GM18505 (cell line): ENCODE measurements around the gene PCK1.

ENCODE experiments used
- ATAC-seq: cut with Tn5 transposase; IDR thresholded peaks from one replicate; pipeline ENCODE4 v1.9.1; 2021; ENCODE audit not compliant: unreplicated experiment
- POLR2A ChIP-seq: IDR thresholded peaks from 4 replicates; pipeline ENCODE4 v1.6.1; 2011; ENCODE audit warnings: borderline replicate concordance; ENCODE audit not compliant: insufficient read depth, insufficient read length; ENCODE audit errors: extremely low read depth

The PCK1 gene

GRCh38 chr20:57559658-57560553, 1.0 kb upstream of the PCK1 start:
- no peak for ATAC-seq
- no peak for TF ChIP-seq POLR2A

- TF ChIP-seq POLR2A = no peak
- ATAC-seq = no peak
Observed at GRCh38 chr20:57561356-57562279, 708 bp downstream of the PCK1 start.

GRCh38 chr20:57562541-57563465, 1.9 kb downstream of the PCK1 start:
- ATAC-seq = no peak
- TF ChIP-seq POLR2A = no peak

- no peak for ATAC-seq
Observed at GRCh38 chr20:57563522-57563921, 2.6 kb downstream of the PCK1 start.

GRCh38 chr20:57564180-57564802, 3.4 kb downstream of the PCK1 start:
- TF ChIP-seq POLR2A = no peak
- ATAC-seq = no peak

More at GRCh38 chr20:57563522-57563921, 2.6 kb downstream of the PCK1 start:
- no peak for TF ChIP-seq POLR2A

- ATAC-seq = no peak
- TF ChIP-seq POLR2A = no peak
Observed at GRCh38 chr20:57564951-57565642, 4.2 kb downstream of the PCK1 start.

- TF ChIP-seq POLR2A = no peak
- ATAC-seq = no peak
Observed at GRCh38 chr20:57566399-57566798, 5.5 kb downstream of the PCK1 start.

- no peak for ATAC-seq
- no peak for TF ChIP-seq POLR2A
Observed at GRCh38 chr20:57566803-57567459, 6.0 kb downstream of the PCK1 start.

- TF ChIP-seq POLR2A = no peak
- no peak for ATAC-seq
Observed at GRCh38 chr20:57567471-57568079, 6.7 kb downstream of the PCK1 start.

GRCh38 chr20:57568088-57568896, 7.4 kb downstream of the PCK1 start:
- ATAC-seq = no peak
- no peak for TF ChIP-seq POLR2A
